GM12878 (cell line): ENCODE data around the gene MROH2A. TPM values are rescaled to one million over a fixed set of nuclear protein-coding genes. Genes with fewer than 3 reads are reported as not detected.

ENCODE experiments used
- ATAC-seq: fragments of 200-7000 bp; cut with Tn5 transposase; 3 replicates; pipeline ENCODE4 v1.9.1; 2020; ENCODE audit warnings: mild to moderate bottlenecking, moderate library complexity
- BruUV-seq: library from RNA; stranded (reverse); fragments of 400-500 nt; replicated peaks from 2 replicates; lab custom pipeline; 2021; lab: Mats Ljungman, UMichigan
- CTCF ChIA-PET: fragments of 300-600 bp; sonication (Branson Sonifier 250); formaldehyde crosslinking; extraction: SDS; loops from one replicate; lab custom pipeline; 2021; ENCODE audit warnings: inconsistent platforms; lab: Yijun Ruan, JAX
- POLR2A ChIA-PET: fragments of 350-600 bp; formaldehyde crosslinking; extraction: SDS; loops from one replicate; lab custom pipeline; 2021; ENCODE audit warnings: inconsistent platforms; lab: Charles Lee
- RAD21 ChIA-PET: fragments of 300-600 bp; sonication (Branson Sonifier 250); formaldehyde crosslinking; loops from one replicate; lab custom pipeline; 2023; ENCODE audit warnings: antibody characterized with exemption; ENCODE audit not compliant: unreplicated experiment; lab: Charles Lee
- SMC1A ChIA-PET: fragments of 300-600 bp; sonication (Branson Sonifier 250); formaldehyde crosslinking; loops from one replicate; lab custom pipeline; 2023; ENCODE audit not compliant: unreplicated experiment, uncharacterized antibody; lab: Charles Lee
- DNase-seq: peaks from one replicate; pipeline ENCODE4 v3.0.0-alpha.2; 2011; ENCODE audit warnings: low read depth, low spot score
- FAIRE-seq: peaks from 3 replicates; lab custom pipeline; 2011; peaks lifted over from hg19 to GRCh38; lab: Jason Lieb, UNC
- H2AFZ ChIP-seq: 2 replicates; pipeline ENCODE4 v1.6.0; 2011; ENCODE audit warnings: low read depth, low read length, control low read depth; ENCODE audit not compliant: control insufficient read depth
- H3K27ac ChIP-seq: 2 replicates; pipeline ENCODE4 v1.5.1; 2011; ENCODE audit warnings: control low read depth; ENCODE audit not compliant: control insufficient read depth, insufficient read depth
- H3K27me3 ChIP-seq, 2 experiments: replicated peaks in 1 of 2; 2 replicates each; pipeline versions ENCODE4 v1.6.0 to v1.6.1; 2011; ENCODE audit warnings: low read length in 1 of 2; ENCODE audit not compliant: control insufficient read depth in 2 of 2, insufficient read depth in 2 of 2
- H3K36me3 ChIP-seq, 2 experiments: 2 replicates each; pipeline ENCODE4 v1.5.1; 2011; ENCODE audit warnings: low read length in 1 of 2; ENCODE audit not compliant: control insufficient read depth in 2 of 2, insufficient read depth in 2 of 2
- H3K4me1 ChIP-seq: 2 replicates; pipeline ENCODE4 v1.6.1; 2011; ENCODE audit warnings: mild to moderate bottlenecking, low read length, moderate library complexity, mixed read lengths; ENCODE audit not compliant: control insufficient read depth, insufficient read depth
- H3K4me2 ChIP-seq: 2 replicates; pipeline ENCODE4 v1.6.0; 2011; ENCODE audit warnings: control low read depth; ENCODE audit not compliant: control insufficient read depth, insufficient read depth
- H3K4me3 ChIP-seq: fragments of 200-600 bp; sonication (generic); 2 replicates; pipeline ENCODE4 v1.5.1; 2016
- H3K79me2 ChIP-seq: 2 replicates; pipeline ENCODE4 v1.6.0; 2011; ENCODE audit warnings: low read length; ENCODE audit not compliant: control insufficient read depth, insufficient read depth
- H3K9ac ChIP-seq: 2 replicates; pipeline ENCODE4 v1.8.0; 2011; ENCODE audit warnings: low read length, control low read depth, mixed read lengths; ENCODE audit not compliant: control insufficient read depth, insufficient read depth
- H3K9me3 ChIP-seq: replicated peaks from 3 replicates; pipeline ENCODE4 v1.5.1; 2011; ENCODE audit warnings: mild to moderate bottlenecking, low read length; ENCODE audit not compliant: control insufficient read depth, insufficient read depth
- H4K20me1 ChIP-seq: 2 replicates; pipeline ENCODE4 v1.6.0; 2011; ENCODE audit not compliant: control insufficient read depth, insufficient read depth
- BRCA1 ChIP-seq: IDR thresholded peaks from 2 replicates; pipeline ENCODE4 v1.6.1; 2011; ENCODE audit warnings: low read depth, low read length, improper control_type of control experiment
- CHD1 ChIP-seq: IDR thresholded peaks from 2 replicates; pipeline ENCODE4 v1.6.1; 2012; ENCODE audit warnings: low read depth, low read length, improper control_type of control experiment
- CTCF ChIP-seq, 3 experiments: IDR thresholded peaks in 2 of 3; conservative IDR thresholded peaks in 1 of 3; 2 replicates each; pipeline ENCODE4 v1.5.1; 2011; ENCODE audit warnings: low read depth in 3 of 3, low read length in 3 of 3, mild to moderate bottlenecking in 3 of 3, control low read depth in 2 of 3, moderate library complexity in 2 of 3, inconsistent platforms in 1 of 3, mixed read lengths in 1 of 3; ENCODE audit not compliant: control insufficient read depth in 2 of 3, insufficient read depth in 1 of 3; ENCODE audit errors: extremely low read depth in 1 of 3
- EGR1 ChIP-seq, 2 experiments: IDR thresholded peaks; 1 replicate in 1 of 2; 2 replicates in 1 of 2; pipeline ENCODE4 v1.6.1; 2011 to 2012; ENCODE audit warnings: low read depth in 2 of 2, low read length in 2 of 2, borderline replicate concordance in 1 of 2, mild to moderate bottlenecking in 1 of 2, moderate library complexity in 1 of 2
- EZH2 ChIP-seq: IDR thresholded peaks from 2 replicates; pipeline ENCODE4 v1.6.1; 2012; ENCODE audit warnings: low read depth, mild to moderate bottlenecking, control low read depth, inconsistent platforms, low read length, borderline replicate concordance; ENCODE audit not compliant: control insufficient read depth
- HDAC6 ChIP-seq: fragments of 200-600 bp; sonication (generic); IDR thresholded peaks from one replicate; pipeline ENCODE4 v1.8.0; 2017; ENCODE audit warnings: antibody characterized with exemption; ENCODE audit not compliant: unreplicated experiment
- IKZF1 ChIP-seq: fragments of 450-650 bp; conservative IDR thresholded peaks from 2 replicates; pipeline ENCODE4 v1.6.1; 2017; ENCODE audit warnings: antibody characterized with exemption, mild to moderate bottlenecking
- IKZF2 ChIP-seq, 2 experiments: fragments of 450-650 bp; IDR thresholded peaks; 2 replicates each; pipeline ENCODE4 v1.6.1; 2017; ENCODE audit warnings: mild to moderate bottlenecking in 2 of 2, moderate library complexity in 2 of 2
- IRF5 ChIP-seq: fragments of 450-650 bp; IDR thresholded peaks from 2 replicates; pipeline ENCODE4 v1.6.1; 2017; ENCODE audit warnings: borderline replicate concordance
- MEF2A ChIP-seq: IDR thresholded peaks from 2 replicates; pipeline ENCODE4 v1.6.1; 2011; ENCODE audit warnings: low read depth, mild to moderate bottlenecking, low read length, moderate library complexity; ENCODE audit not compliant: insufficient read depth
- MXI1 ChIP-seq: fragments of 150-350 bp; IDR thresholded peaks from 2 replicates; pipeline ENCODE4 v1.6.1; 2011; ENCODE audit warnings: low read depth, mild to moderate bottlenecking, inconsistent platforms, low read length, improper control_type of control experiment
- MYB ChIP-seq: fragments of 150-350 bp; IDR thresholded peaks from 2 replicates; pipeline ENCODE4 v1.6.1; 2014; ENCODE audit warnings: mild to moderate bottlenecking, low read depth, low read length, borderline replicate concordance
- NFYA ChIP-seq: IDR thresholded peaks from 2 replicates; pipeline ENCODE4 v1.6.1; 2011; ENCODE audit warnings: low read depth, mild to moderate bottlenecking, low read length, improper control_type of control experiment, borderline replicate concordance
- POLR2AphosphoS5 ChIP-seq: IDR thresholded peaks from 2 replicates; pipeline ENCODE4 v1.6.1; 2011; ENCODE audit warnings: mild to moderate bottlenecking, low read length, inconsistent platforms
- RB1 ChIP-seq: fragments of 450-650 bp; formaldehyde crosslinking; IDR thresholded peaks from 2 replicates; pipeline ENCODE4 v1.6.1; 2017; ENCODE audit warnings: mild to moderate bottlenecking, borderline replicate concordance
- SIN3A ChIP-seq: IDR thresholded peaks from 2 replicates; pipeline ENCODE4 v1.6.1; 2012; ENCODE audit warnings: low read depth, low read length, improper control_type of control experiment
- SMC3 ChIP-seq: IDR thresholded peaks from 2 replicates; pipeline ENCODE4 v1.6.1; 2011; ENCODE audit warnings: low read length, improper control_type of control experiment, borderline replicate concordance
- SRF ChIP-seq, 2 experiments: IDR thresholded peaks; 2 replicates each; pipeline ENCODE4 v1.6.1; 2011; ENCODE audit warnings: low read depth in 2 of 2, low read length in 2 of 2, mild to moderate bottlenecking in 1 of 2, moderate library complexity in 1 of 2
- SUZ12 ChIP-seq: fragments of 200-600 bp; sonication (generic); IDR thresholded peaks from one replicate; pipeline ENCODE4 v1.6.1; 2018; ENCODE audit warnings: antibody characterized with exemption, mild to moderate bottlenecking; ENCODE audit not compliant: unreplicated experiment
- YY1 ChIP-seq: IDR thresholded peaks from 2 replicates; pipeline ENCODE4 v1.6.1; 2011; ENCODE audit warnings: low read depth, mild to moderate bottlenecking, low read length
- ZNF384 ChIP-seq: IDR thresholded peaks from 2 replicates; pipeline ENCODE4 v1.6.1; 2012; ENCODE audit warnings: low read depth, mild to moderate bottlenecking, low read length, improper control_type of control experiment, borderline replicate concordance
- WGBS: methylation state at CpG from one replicate; pipeline ENCODE4 v1.1.6; 2016; ENCODE audit warnings: low lambda C conversion rate; ENCODE audit not compliant: insufficient replicate concordance, insufficient coverage; ENCODE audit errors: missing lambda C conversion rate; 5-methylcytosine and 5-hydroxymethylcytosine counted together
- in situ Hi-C: fragments of 300-500 bp; cut with MboI; formaldehyde crosslinking; loops from 9 replicates; pipeline ENCODE4 v1.14.3; 2018; ENCODE audit warnings: mixed read lengths
- intact Hi-C: fragments of 100-400 bp; cut with micrococcal nuclease; formaldehyde crosslinking; loops from one replicate; pipeline ENCODE4 v1.14.2; 2022; ENCODE audit not compliant: unreplicated experiment
- polyA plus RNA-seq, 11 experiments: library from polyadenylated mRNA; depleted of rRNA in 4 of 11; unstranded in 6 of 11; stranded (reverse) in 5 of 11; fragments of >200 nt; fragmentation: Nextera tagmentation in 4 of 11; fragmentation: Illumina TruSeq in 1 of 11; extraction: Ambion mirVana in 4 of 11; extraction: Trizol in 1 of 11; gene quantifications; 1 replicate in 1 of 11; 2 replicates in 10 of 11; pipeline versions ENCODE4 v1.2.1 to v1.2.3, GENCODE V29; 2011 to 2016; ENCODE audit warnings: inconsistent platforms in 2 of 11, missing spikeins in 2 of 11, low read depth in 1 of 11
- total RNA-seq, 4 experiments: library from RNA; depleted of rRNA in 3 of 4; stranded (reverse); fragments of >200 nt in 3 of 4; fragmentation: Illumina TruSeq in 1 of 4; extraction: Trizol in 1 of 4; gene quantifications; 2 replicates each; pipeline versions ENCODE4 v1.2.1 to v1.2.3, GENCODE V29; 2013 to 2021

The MROH2A gene
- total and polyA plus RNA-seq, 10 of the 15 experiments (the other 5 are each of a cell fraction or from before 2014, with no cell fraction given), result not detected

GRCh38 chr2:233857511-233858141, 79.5 kb downstream of the MROH2A start:
- 33% methylated on average over 9 of the region's 9 CpGs for WGBS
- no peak overlapping the region for H3K27ac ChIP-seq
- intact Hi-C loops, result no loop called here
- no peaks in the 10 kb centered on the region for H3K36me3 ChIP-seq
- ATAC-seq, result 0 out of 3 replicates have a peak, but pooled peaks have one; percentile 14
- in situ Hi-C loops, result no loop called here
- RAD21 ChIA-PET, result no interaction called here
- SMC1A ChIA-PET, result interaction anchor here (0.6 to 1.3 kb wide), 2 partner anchors 12 to 89 kb away, joined by 3 to 4 read pairs; no protein-coding TSS in a partner anchor
- POLR2A ChIA-PET, result no interaction called here
- peaks cover 17% of the 10 kb centered on the region for H3K79me2 ChIP-seq
- CTCF ChIA-PET, result interaction anchor here (0.7 to 2.0 kb wide), 12 partner anchors 8 to 465 kb away, joined by 3 to 11 read pairs (median 3); partner anchors contain the start of gene MSL3B
- no peak for FAIRE-seq
- no peak overlapping the region for H3K4me3 ChIP-seq
- H2AFZ ChIP-seq, result no peak overlapping the region
- H3K9ac ChIP-seq, result no peak overlapping the region
- no peaks in the 10 kb centered on the region for H4K20me1 ChIP-seq
- no TSS peak for BruUV-seq
- no peaks in the 10 kb centered on the region for H3K4me1 ChIP-seq
- H3K4me2 ChIP-seq, result no peak overlapping the region
- H3K9me3 ChIP-seq, result no peaks in the 10 kb centered on the region
- no peaks in the 10 kb centered on the region for H3K27me3 ChIP-seq
- no peak for DNase-seq
- TF ChIP-seq MEF2A (no peak), SIN3A (no peak), IRF5 (no peak), EGR1 (IDR thresholded peaks at IDR 0.05; ENCODE audit: borderline replicate concordance in 1 of 2, low read depth in 2 of 2, low read length in 2 of 2) (no peak), HDAC6 (no peak), CTCF (IDR thresholded peaks at IDR 0.05 in 2 of 3, conservative IDR thresholded peaks at IDR 0.05 in 1 of 3; ENCODE audit: control insufficient read depth in 2 of 3, extremely low read depth in 1 of 3, insufficient read depth in 1 of 3, low read depth in 3 of 3, low read length in 3 of 3) (peak; percentile 56 to 80 (median 79)), MYB (no peak), IKZF1 (no peak), SMC3 (peak; percentile 4; the same call in 1 of the 2 replicates), SUZ12 (no peak), MXI1 (no peak), POLR2AphosphoS5 (no peak), BRCA1 (no peak), SRF (IDR thresholded peaks at IDR 0.05; ENCODE audit: low read depth in 2 of 2, low read length in 2 of 2) (no peak), CHD1 (no peak), IKZF2 (IDR thresholded peaks at IDR 0.05) (no peak), RB1 (no peak), ZNF384 (no peak), YY1 (0 out of 2 replicates have a peak, but pooled peaks have one; percentile 18), EZH2 (no peak), NFYA (no peak)
